Measurements from ENCODE around the gene CACNA1C. TPM values are rescaled to one million over a fixed set of nuclear protein-coding genes. Genes with fewer than 3 reads are reported as not detected.
"Not testable (repeated sequence)": the region's sequence is repeated elsewhere in the genome, so short reads cannot be mapped to it uniquely, and the experiment has no call there.

CACNA1C gene
- total RNA-seq, 2 experiments from 2014 or later, result 0.69 to 1.4 TPM

DNA sequence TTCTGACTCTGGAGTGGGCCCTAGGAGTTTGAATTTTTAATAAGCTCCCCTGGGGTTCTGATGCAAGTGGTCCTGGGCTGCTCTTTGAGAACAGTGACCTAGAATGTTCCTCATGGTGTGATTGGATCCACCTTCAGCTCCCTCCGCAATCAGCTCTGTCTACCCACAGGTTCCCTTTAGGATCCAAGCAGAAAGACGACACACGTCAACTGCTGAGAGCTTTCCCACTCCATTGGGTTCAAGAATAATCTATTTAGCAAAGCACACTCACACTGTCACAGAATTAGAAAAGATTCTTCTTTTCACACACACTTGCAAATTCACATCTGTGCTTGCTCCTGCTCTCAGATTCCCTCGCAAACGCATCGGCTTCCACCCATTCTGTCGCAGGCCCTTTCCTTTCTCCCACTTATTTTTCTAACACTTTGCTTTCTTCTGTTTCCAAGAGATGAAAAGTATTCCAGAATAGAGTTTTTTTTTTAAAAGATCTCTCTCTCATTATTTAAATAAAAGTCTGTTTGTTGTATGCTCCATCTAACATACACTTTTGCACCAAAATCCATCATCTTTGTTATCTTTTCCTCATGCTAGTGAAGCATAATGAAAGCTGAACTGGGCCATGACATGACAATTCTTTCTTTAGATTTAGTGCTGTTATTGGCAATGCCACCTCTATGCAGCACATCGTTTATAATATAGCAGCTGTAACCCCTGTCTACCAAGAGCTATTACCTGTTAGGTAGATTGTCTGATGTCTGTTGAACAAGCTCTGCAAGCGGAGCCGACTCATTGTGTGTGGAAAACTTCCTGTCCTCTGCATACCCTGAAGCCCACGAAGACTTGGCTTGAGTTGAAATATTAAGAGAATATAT lies 73.1 kb downstream of the CACNA1C start:
- no peak overlapping the region for H3K4me2 ChIP-seq (ENCODE audit: low read length)
- no peaks in the 10 kb centered on the region for H3K9me3 ChIP-seq (ENCODE audit: low read length)
- CTCF ChIA-PET (ENCODE audit: unreplicated experiment), result no interaction called here
- no peaks in the 10 kb centered on the region for H4K20me1 ChIP-seq (ENCODE audit: insufficient read depth, low read length)
- no peaks in the 10 kb centered on the region for H3K79me2 ChIP-seq (ENCODE audit: insufficient read depth, low read depth, low read length)
- no peak for DNase-seq (ENCODE audit: low spot score)
- no peak overlapping the region for H2AFZ ChIP-seq (ENCODE audit: low read length)
- POLR2A ChIA-PET, result no interaction called here
- H3K4me3 ChIP-seq (ENCODE audit: low read depth, low read length, poor library complexity, severe bottlenecking), result no peak overlapping the region
- H3K4me1 ChIP-seq (ENCODE audit: insufficient read depth, low read length, poor library complexity, severe bottlenecking), result no peaks in the 10 kb centered on the region
- H3K9me2 ChIP-seq (ENCODE audit: insufficient read depth, low read length), result no peaks in the 10 kb centered on the region
- BruUV-seq (replicated peaks), result no TSS peak
- intact Hi-C loops (cut with micrococcal nuclease; ENCODE audit: unreplicated experiment), result no loop called here
- TF ChIP-seq, protein P1, sequence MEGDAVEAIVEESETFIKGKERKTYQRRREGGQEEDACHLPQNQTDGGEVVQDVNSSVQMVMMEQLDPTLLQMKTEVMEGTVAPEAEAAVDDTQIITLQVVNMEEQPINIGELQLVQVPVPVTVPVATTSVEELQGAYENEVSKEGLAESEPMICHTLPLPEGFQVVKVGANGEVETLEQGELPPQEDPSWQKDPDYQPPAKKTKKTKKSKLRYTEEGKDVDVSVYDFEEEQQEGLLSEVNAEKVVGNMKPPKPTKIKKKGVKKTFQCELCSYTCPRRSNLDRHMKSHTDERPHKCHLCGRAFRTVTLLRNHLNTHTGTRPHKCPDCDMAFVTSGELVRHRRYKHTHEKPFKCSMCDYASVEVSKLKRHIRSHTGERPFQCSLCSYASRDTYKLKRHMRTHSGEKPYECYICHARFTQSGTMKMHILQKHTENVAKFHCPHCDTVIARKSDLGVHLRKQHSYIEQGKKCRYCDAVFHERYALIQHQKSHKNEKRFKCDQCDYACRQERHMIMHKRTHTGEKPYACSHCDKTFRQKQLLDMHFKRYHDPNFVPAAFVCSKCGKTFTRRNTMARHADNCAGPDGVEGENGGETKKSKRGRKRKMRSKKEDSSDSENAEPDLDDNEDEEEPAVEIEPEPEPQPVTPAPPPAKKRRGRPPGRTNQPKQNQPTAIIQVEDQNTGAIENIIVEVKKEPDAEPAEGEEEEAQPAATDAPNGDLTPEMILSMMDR (conservative IDR thresholded peaks at IDR 0.05; ENCODE audit: low read length), result no peak
- TF ChIP-seq EZH2phosphoT487 (IDR thresholded peaks at IDR 0.05; ENCODE audit: borderline replicate concordance, low read depth, low read length), result no peak
- H3K27ac ChIP-seq (ENCODE audit: low read depth, low read length, poor library complexity, severe bottlenecking), result no peak overlapping the region
- no peaks in the 10 kb centered on the region for H3K36me3 ChIP-seq (ENCODE audit: insufficient read depth, low read length)

DNA sequence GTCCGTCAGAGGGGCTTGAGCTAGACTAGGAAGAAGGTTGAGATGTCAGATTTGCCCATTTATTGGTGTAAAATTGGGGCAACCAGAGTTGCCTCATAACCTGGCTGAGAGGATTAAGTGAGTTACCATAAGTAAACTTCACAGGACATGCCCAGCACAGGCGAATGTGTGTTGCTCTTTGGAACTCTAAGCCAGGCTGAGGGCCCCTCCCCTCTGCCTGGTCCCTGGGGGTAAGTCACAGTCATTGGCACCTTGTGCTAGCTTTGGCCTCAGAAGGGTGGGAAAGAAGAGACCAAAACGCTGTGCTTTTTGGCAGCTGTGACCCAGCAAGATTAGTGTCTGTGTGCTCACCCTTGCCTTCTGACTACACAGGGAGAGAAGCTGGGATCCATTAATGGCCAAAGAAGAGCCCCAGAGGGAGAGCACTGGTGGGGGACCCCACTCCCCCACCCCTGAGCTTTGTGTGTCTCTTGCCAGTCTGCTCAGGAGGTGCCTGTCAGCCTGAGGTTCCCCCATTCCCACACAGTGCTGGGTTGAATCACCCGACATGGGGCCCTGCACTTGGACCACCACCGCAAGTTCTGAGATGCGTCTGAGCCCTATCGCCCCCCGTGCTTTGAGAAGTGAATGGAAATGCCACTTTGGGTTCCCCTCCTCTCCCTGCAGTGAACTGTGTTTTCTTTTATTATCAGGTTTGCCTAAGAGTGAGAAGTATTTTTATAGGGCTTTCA lies 74.1 kb downstream of the CACNA1C start:
- no peaks in the 10 kb centered on the region for H3K9me3 ChIP-seq (ENCODE audit: low read length)
- no peak overlapping the region for H3K4me3 ChIP-seq (ENCODE audit: low read depth, low read length, poor library complexity, severe bottlenecking)
- no peak for DNase-seq (ENCODE audit: low spot score)
- no TSS peak for BruUV-seq (replicated peaks)
- H2AFZ ChIP-seq (ENCODE audit: low read length), result no peak overlapping the region
- H3K79me2 ChIP-seq (ENCODE audit: insufficient read depth, low read depth, low read length), result no peaks in the 10 kb centered on the region
- intact Hi-C loops (cut with micrococcal nuclease; ENCODE audit: unreplicated experiment), result no loop called here
- ChIA-PET POLR2A (no interaction called here), CTCF (ENCODE audit: unreplicated experiment) (no interaction called here)
- H3K9me2 ChIP-seq (ENCODE audit: insufficient read depth, low read length), result no peaks in the 10 kb centered on the region
- no peaks in the 10 kb centered on the region for H4K20me1 ChIP-seq (ENCODE audit: insufficient read depth, low read length)
- no peak overlapping the region for H3K4me2 ChIP-seq (ENCODE audit: low read length)
- H3K27ac ChIP-seq (ENCODE audit: low read depth, low read length, poor library complexity, severe bottlenecking), result no peak overlapping the region
- TF ChIP-seq, protein P1 (conservative IDR thresholded peaks at IDR 0.05; ENCODE audit: low read length), result no peak
- no peak for TF ChIP-seq EZH2phosphoT487 (IDR thresholded peaks at IDR 0.05; ENCODE audit: borderline replicate concordance, low read depth, low read length)
- H3K4me1 ChIP-seq (ENCODE audit: insufficient read depth, low read length, poor library complexity, severe bottlenecking), result no peaks in the 10 kb centered on the region
- H3K36me3 ChIP-seq (ENCODE audit: insufficient read depth, low read length), result no peaks in the 10 kb centered on the region

DNA sequence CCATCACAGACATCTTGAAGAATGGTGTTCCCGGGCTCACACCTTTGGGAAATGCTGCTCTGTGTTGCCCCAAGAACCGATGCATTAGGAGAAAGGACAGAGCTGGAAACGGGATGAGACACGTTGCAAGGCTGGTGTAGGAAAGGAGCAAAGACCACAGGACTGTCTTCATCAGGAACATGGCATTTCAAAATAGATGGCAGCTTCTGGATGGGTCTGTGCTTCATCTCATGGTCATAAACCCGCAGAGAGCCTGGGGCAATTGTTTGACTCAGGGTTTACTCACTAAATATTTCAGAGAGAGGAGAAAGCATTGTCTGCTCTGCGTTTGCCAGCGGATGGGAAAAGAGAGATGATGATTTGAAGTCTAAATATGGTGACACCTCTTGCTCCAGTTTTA lies 76.3 kb downstream of the CACNA1C start:
- H3K4me3 ChIP-seq (ENCODE audit: low read depth, low read length, poor library complexity, severe bottlenecking), result no peak overlapping the region
- H2AFZ ChIP-seq (ENCODE audit: low read length), result no peak overlapping the region
- BruUV-seq (replicated peaks), result no TSS peak
- H3K79me2 ChIP-seq (ENCODE audit: insufficient read depth, low read depth, low read length), result no peaks in the 10 kb centered on the region
- H3K4me2 ChIP-seq (ENCODE audit: low read length), result no peak overlapping the region
- no peaks in the 10 kb centered on the region for H3K4me1 ChIP-seq (ENCODE audit: insufficient read depth, low read length, poor library complexity, severe bottlenecking)
- no peak overlapping the region for H3K27ac ChIP-seq (ENCODE audit: low read depth, low read length, poor library complexity, severe bottlenecking)
- intact Hi-C loops (cut with micrococcal nuclease; ENCODE audit: unreplicated experiment), result no loop called here
- no peaks in the 10 kb centered on the region for H3K9me3 ChIP-seq (ENCODE audit: low read length)
- no peak for DNase-seq (ENCODE audit: low spot score)
- no peaks in the 10 kb centered on the region for H3K9me2 ChIP-seq (ENCODE audit: insufficient read depth, low read length)
- H4K20me1 ChIP-seq (ENCODE audit: insufficient read depth, low read length), result no peaks in the 10 kb centered on the region
- no peak for TF ChIP-seq EZH2phosphoT487 (IDR thresholded peaks at IDR 0.05; ENCODE audit: borderline replicate concordance, low read depth, low read length)
- TF ChIP-seq, protein P1 (conservative IDR thresholded peaks at IDR 0.05; ENCODE audit: low read length), result no peak
- ChIA-PET CTCF (ENCODE audit: unreplicated experiment) (no interaction called here), POLR2A (no interaction called here)
- H3K36me3 ChIP-seq (ENCODE audit: insufficient read depth, low read length), result no peaks in the 10 kb centered on the region

DNA sequence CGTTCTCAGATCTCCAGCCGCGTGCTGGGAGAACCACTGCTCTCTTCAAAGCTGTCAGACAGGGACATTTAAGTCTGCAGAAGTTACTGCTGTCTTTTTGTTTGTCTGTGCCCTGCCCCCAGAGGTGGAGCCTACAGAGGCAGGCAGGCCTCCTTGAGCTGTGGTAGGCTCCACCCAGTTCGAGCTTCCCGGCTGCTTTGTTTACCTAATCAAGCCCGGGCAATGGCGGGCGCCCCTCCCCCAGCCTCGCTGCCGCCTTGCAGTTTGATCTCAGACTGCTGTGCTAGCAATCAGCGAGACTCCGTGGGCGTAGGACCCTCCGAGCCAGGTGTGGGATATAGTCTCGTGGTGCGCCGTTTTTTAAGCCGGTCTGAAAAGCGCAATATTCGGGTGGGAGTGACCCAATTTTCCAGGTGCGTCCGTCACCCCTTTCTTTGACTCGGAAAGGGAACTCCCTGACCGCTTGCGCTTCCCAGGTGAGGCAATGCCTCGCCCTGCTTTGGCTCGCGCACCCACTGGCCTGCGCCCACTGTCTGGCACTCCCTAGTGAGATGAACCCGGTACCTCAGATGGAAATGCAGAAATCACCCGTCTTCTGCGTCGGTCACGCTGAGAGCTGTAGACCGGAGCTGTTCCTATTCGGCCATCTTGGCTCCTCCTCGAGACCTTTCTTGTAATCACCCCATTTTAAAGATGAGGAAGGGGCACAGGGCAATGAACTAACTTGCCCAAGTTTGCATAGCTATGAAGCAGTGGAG lies 83.1 kb downstream of the CACNA1C start:
- H3K36me3 ChIP-seq (ENCODE audit: insufficient read depth, low read length); CTCF ChIA-PET (ENCODE audit: unreplicated experiment): not testable (repeated sequence)

More for the DNA sequence above, 83.1 kb downstream of the CACNA1C start:
- H3K79me2 ChIP-seq (ENCODE audit: insufficient read depth, low read depth, low read length); H2AFZ ChIP-seq (ENCODE audit: low read length); H3K9me3 ChIP-seq (ENCODE audit: low read length); H3K4me3 ChIP-seq (ENCODE audit: low read depth, low read length, poor library complexity, severe bottlenecking); H3K9me2 ChIP-seq (ENCODE audit: insufficient read depth, low read length); intact Hi-C loops (cut with micrococcal nuclease; ENCODE audit: unreplicated experiment); H3K27ac ChIP-seq (ENCODE audit: low read depth, low read length, poor library complexity, severe bottlenecking); H3K4me2 ChIP-seq (ENCODE audit: low read length); BruUV-seq (replicated peaks); DNase-seq (ENCODE audit: low spot score); H3K4me1 ChIP-seq (ENCODE audit: insufficient read depth, low read length, poor library complexity, severe bottlenecking); POLR2A ChIA-PET; H4K20me1 ChIP-seq (ENCODE audit: insufficient read depth, low read length): not testable (repeated sequence)
